Tongue (tissue), 2 donors: Measurements from ENCODE around the gene RAB1A. TPM values are rescaled to one million over a fixed set of nuclear protein-coding genes. Genes with fewer than 3 reads are reported as not detected.
"Not testable (repeated sequence)": the region's sequence is repeated elsewhere in the genome, so short reads cannot be mapped to it uniquely, and the experiment has no call there.

Experiments
- DNase-seq: peaks from one replicate; pipeline ENCODE4 v3.0.0-alpha.2; 2015
- total RNA-seq: library from RNA; depleted of rRNA; stranded (reverse); fragments of >200 nt; gene quantifications from one replicate; pipeline ENCODE4 v1.2.3, GENCODE V29; 2014

Gene RAB1A
- total RNA-seq, 1 donor from 2014 or later: 86.9 TPM

GRCh38 chr2:65136253-65136652 lies 6.3 kb upstream of the RAB1A start:
- DNase-seq: no peak

- DNase-seq: no peak
Observed at GRCh38 chr2:65134158-65134557, 4.3 kb upstream of the RAB1A start.

GRCh38 chr2:65133626-65134025 lies 3.7 kb upstream of the RAB1A start:
- DNase-seq: no peak

- not testable (repeated sequence) for DNase-seq
Observed at GRCh38 chr2:65132930-65133329, 3.0 kb upstream of the RAB1A start.

GRCh38 chr2:65130664-65131175 lies 814 bp upstream of the RAB1A start:
- DNase-seq: no peak

GRCh38 chr2:65129286-65129825 lies 550 bp downstream of the RAB1A start:
- peak; percentile 62 for DNase-seq

GRCh38 chr2:65128297-65129190 lies 1.4 kb downstream of the RAB1A start:
- peak; percentile 20 for DNase-seq

GRCh38 chr2:65125457-65125856 lies 4.4 kb downstream of the RAB1A start:
- DNase-seq: not testable (repeated sequence)

- no peak for DNase-seq
Observed at GRCh38 chr2:65122313-65122712, 7.6 kb downstream of the RAB1A start.

- DNase-seq: no peak
Observed at GRCh38 chr2:65120990-65121693, 8.8 kb downstream of the RAB1A start.

GRCh38 chr2:65116645-65117044 lies 13.3 kb downstream of the RAB1A start:
- no peak for DNase-seq

GRCh38 chr2:65114921-65115320 lies 15.0 kb downstream of the RAB1A start:
- DNase-seq: no peak

GRCh38 chr2:65113816-65114215 lies 16.1 kb downstream of the RAB1A start:
- DNase-seq: no peak

- DNase-seq: no peak
Observed at GRCh38 chr2:65113229-65113628, 16.7 kb downstream of the RAB1A start.

GRCh38 chr2:65112633-65113032 lies 17.3 kb downstream of the RAB1A start:
- no peak for DNase-seq

GRCh38 chr2:65108780-65109179 lies 21.1 kb downstream of the RAB1A start:
- no peak for DNase-seq

- DNase-seq: no peak
Observed at GRCh38 chr2:65107530-65107929, 22.4 kb downstream of the RAB1A start.

GRCh38 chr2:65103013-65103715 lies 26.7 kb downstream of the RAB1A start:
- DNase-seq: no peak

GRCh38 chr2:65101071-65101470 lies 28.8 kb downstream of the RAB1A start:
- DNase-seq: no peak

GRCh38 chr2:65098741-65099140 lies 31.2 kb downstream of the RAB1A start:
- DNase-seq: no peak

GRCh38 chr2:65097844-65098243 lies 32.1 kb downstream of the RAB1A start:
- DNase-seq: no peak

- DNase-seq: no peak
Observed at GRCh38 chr2:65096948-65097347, 33.0 kb downstream of the RAB1A start.
